Hepatic stellate cell (primary cell): Measurements from ENCODE around the gene FLNB.

Experiments
- DNase-seq: peaks from one replicate; pipeline ENCODE4 v3.0.0; 2011; ENCODE audit warnings: low spot score

FLNB gene

GRCh38 chr3:58164199-58164879 is 156.1 kb downstream of the FLNB start:
- no peak for DNase-seq

GRCh38 chr3:58164906-58165821 is 156.9 kb downstream of the FLNB start:
- no peak for DNase-seq

GRCh38 chr3:58167431-58168351 is 159.5 kb downstream of the FLNB start:
- DNase-seq = peak; percentile 90

GRCh38 chr3:58168498-58168897 is 160.3 kb downstream of the FLNB start:
- no peak for DNase-seq

GRCh38 chr3:58169371-58169770 is 161.1 kb downstream of the FLNB start:
- no peak for DNase-seq

GRCh38 chr3:58170376-58170775 is 162.2 kb downstream of the FLNB start:
- DNase-seq = no peak

GRCh38 chr3:58171126-58171525 is 162.9 kb downstream of the FLNB start:
- no peak for DNase-seq

- DNase-seq = no peak
Observed at GRCh38 chr3:58173029-58173668, 164.9 kb downstream of the FLNB start.

- DNase-seq = no peak
Observed at GRCh38 chr3:58173669-58174398, 165.6 kb downstream of the FLNB start.

GRCh38 chr3:58175187-58175436 is 166.9 kb downstream of the FLNB start:
- no peak for DNase-seq

GRCh38 chr3:58175437-58176184 is 167.4 kb downstream of the FLNB start:
- DNase-seq = no peak

GRCh38 chr3:58176185-58176530 is 167.9 kb downstream of the FLNB start:
- no peak for DNase-seq

- no peak for DNase-seq
Observed at GRCh38 chr3:58176827-58177489, 168.7 kb downstream of the FLNB start.

GRCh38 chr3:58177747-58178527 is 169.7 kb downstream of the FLNB start:
- peak; percentile 86 for DNase-seq

GRCh38 chr3:58178528-58179234 is 170.5 kb downstream of the FLNB start:
- DNase-seq = no peak

- no peak for DNase-seq
Observed at GRCh38 chr3:58179235-58180098, 171.2 kb downstream of the FLNB start.

GRCh38 chr3:58180099-58180880 is 172.1 kb downstream of the FLNB start:
- DNase-seq = no peak
